ENCODE measurements around the gene CPLX1.
"Not testable (repeated sequence)": the region's sequence is repeated elsewhere in the genome, so short reads cannot be mapped to it uniquely, and the experiment has no call there.

The CPLX1 gene

GRCh38 chr4:740011-740410, 85.9 kb downstream of the CPLX1 start:
- Histone ChIP-seq H3K36me3 (ENCODE audit: control insufficient read depth, low read depth, low read length) (peaks cover 38% of the 10 kb centered on the region), H3K9ac (ENCODE audit: low read length) (no peak overlapping the region), H3K27me3 (ENCODE audit: control insufficient read depth, insufficient read depth, low read length) (no peaks in the 10 kb centered on the region), H3K4me3 (ENCODE audit: low read length) (no peak overlapping the region), H3K4me1 (ENCODE audit: control insufficient read depth, low read depth, low read length) (no peaks in the 10 kb centered on the region), H3K27ac (ENCODE audit: low read length) (no peak overlapping the region), H3K9me3 (ENCODE audit: control insufficient read depth, low read depth, low read length) (no peaks in the 10 kb centered on the region)

- Histone ChIP-seq H3K27ac (ENCODE audit: low read length) (no peak overlapping the region), H3K9ac (ENCODE audit: low read length) (no peak overlapping the region), H3K9me3 (ENCODE audit: control insufficient read depth, low read depth, low read length) (no peaks in the 10 kb centered on the region), H3K36me3 (ENCODE audit: control insufficient read depth, low read depth, low read length) (peaks cover 42% of the 10 kb centered on the region), H3K27me3 (ENCODE audit: control insufficient read depth, insufficient read depth, low read length) (no peaks in the 10 kb centered on the region), H3K4me3 (ENCODE audit: low read length) (no peak overlapping the region), H3K4me1 (ENCODE audit: control insufficient read depth, low read depth, low read length) (no peaks in the 10 kb centered on the region)
These were observed 86.4 kb downstream of the CPLX1 start for GRCh38 chr4:739569-739968.

GRCh38 chr4:738781-739280, 87.1 kb downstream of the CPLX1 start:
- H3K27me3 ChIP-seq (ENCODE audit: control insufficient read depth, insufficient read depth, low read length) = no peaks in the 10 kb centered on the region
- no peak overlapping the region for H3K4me3 ChIP-seq (ENCODE audit: low read length)
- H3K27ac ChIP-seq (ENCODE audit: low read length) = no peak overlapping the region
- no peaks in the 10 kb centered on the region for H3K9me3 ChIP-seq (ENCODE audit: control insufficient read depth, low read depth, low read length)
- H3K36me3 ChIP-seq (ENCODE audit: control insufficient read depth, low read depth, low read length) = peaks cover 49% of the 10 kb centered on the region
- no peak overlapping the region for H3K9ac ChIP-seq (ENCODE audit: low read length)
- no peaks in the 10 kb centered on the region for H3K4me1 ChIP-seq (ENCODE audit: control insufficient read depth, low read depth, low read length)

GRCh38 chr4:736561-736960, 89.4 kb downstream of the CPLX1 start:
- H3K36me3 ChIP-seq (ENCODE audit: control insufficient read depth, low read depth, low read length) = peaks cover 63% of the 10 kb centered on the region
- not testable (repeated sequence) for H3K9ac ChIP-seq (ENCODE audit: low read length); H3K4me1 ChIP-seq (ENCODE audit: control insufficient read depth, low read depth, low read length); H3K4me3 ChIP-seq (ENCODE audit: low read length); H3K27me3 ChIP-seq (ENCODE audit: control insufficient read depth, insufficient read depth, low read length); H3K27ac ChIP-seq (ENCODE audit: low read length); H3K9me3 ChIP-seq (ENCODE audit: control insufficient read depth, low read depth, low read length)

- H3K9ac ChIP-seq (ENCODE audit: low read length) = no peak overlapping the region
- no peaks in the 10 kb centered on the region for H3K27me3 ChIP-seq (ENCODE audit: control insufficient read depth, insufficient read depth, low read length)
- no peak overlapping the region for H3K4me3 ChIP-seq (ENCODE audit: low read length)
- H3K4me1 ChIP-seq (ENCODE audit: control insufficient read depth, low read depth, low read length) = no peaks in the 10 kb centered on the region
- peaks cover 64% of the 10 kb centered on the region for H3K36me3 ChIP-seq (ENCODE audit: control insufficient read depth, low read depth, low read length)
- H3K9me3 ChIP-seq (ENCODE audit: control insufficient read depth, low read depth, low read length) = no peaks in the 10 kb centered on the region
- no peak overlapping the region for H3K27ac ChIP-seq (ENCODE audit: low read length)
These were observed 90.3 kb downstream of the CPLX1 start for GRCh38 chr4:735583-735982.
